Spleen (tissue), 7 donors: ENCODE data around the gene UNC13B.

Experiments
- CTCF ChIP-seq, 11 experiments: fragments of 200-600 bp in 7 of 11; fragments of 450-650 bp in 4 of 11; sonication (generic) in 4 of 11; IDR thresholded peaks in 8 of 11; conservative IDR thresholded peaks in 3 of 11; 1 replicate in 7 of 11; 2 replicates in 4 of 11; pipeline versions ENCODE4 v1.4.0 to v1.8.0; 2016 to 2021; ENCODE audit warnings: antibody characterized with exemption in 11 of 11, inconsistent platforms in 4 of 11, mild to moderate bottlenecking in 1 of 11
- POLR2A ChIP-seq, 3 donors: fragments of 450-650 bp; IDR thresholded peaks; one replicate each; pipeline ENCODE4 v1.5.1; 2017; ENCODE audit warnings: antibody characterized with exemption in 3 of 3, mild to moderate bottlenecking in 1 of 3
- donor health status: DM: no; HTN: no; CAD: no; lungs with moderate emphysema.
- donor health status: DM: no; HTN: no; CAD: no.
- donor health status: DM: no; HTN: no; CAD: no.

- TF ChIP-seq CTCF (IDR thresholded peaks at IDR 0.05 in 8 of 11, conservative IDR thresholded peaks at IDR 0.05 in 3 of 11) (no peak), POLR2A (IDR thresholded peaks at IDR 0.05) (no peak)
Observed at GRCh38 chr9:35340046-35340445, 178.2 kb downstream of the UNC13B start.
